Bronchial epithelial cell (primary cell): ENCODE results near the gene FOXO6. TPM values are rescaled to one million over a fixed set of nuclear protein-coding genes. Genes with fewer than 3 reads are reported as not detected.

Experiments used
- DNase-seq: peaks from one replicate; pipeline ENCODE4 v3.0.0-alpha.2; 2010; ENCODE audit warnings: low read depth
- FAIRE-seq: peaks from 2 replicates; lab custom pipeline; 2011; peaks lifted over from hg19 to GRCh38; lab: Jason Lieb, UNC
- H3K27me3 ChIP-seq: 2 replicates; pipeline ENCODE4 v1.5.1; 2011; ENCODE audit warnings: low read length; ENCODE audit not compliant: control insufficient read depth, insufficient read depth
- H3K36me3 ChIP-seq: 2 replicates; pipeline ENCODE4 v1.5.1; 2011; ENCODE audit warnings: low read length; ENCODE audit not compliant: control insufficient read depth, insufficient read depth
- H3K4me3 ChIP-seq: 2 replicates; pipeline ENCODE4 v1.5.1; 2011; ENCODE audit warnings: mild to moderate bottlenecking, low read depth, low read length, control low read depth
- total RNA-seq: library from RNA; depleted of rRNA; stranded (reverse); fragments of >200 nt; gene quantifications from 2 replicates; pipeline ENCODE4 v1.2.1, GENCODE V29; 2014
- TF ChIP-seq, protein P1 (sequence below): IDR thresholded peaks from 2 replicates; pipeline ENCODE4 v1.5.1; 2011; ENCODE audit warnings: mild to moderate bottlenecking, moderate library complexity, low read length, control low read depth, inconsistent platforms; ENCODE audit not compliant: insufficient read depth, severe bottlenecking

FOXO6 gene
- 0.26 TPM in 1 of 2 replicates, not detected in the other for total RNA-seq

DNA sequence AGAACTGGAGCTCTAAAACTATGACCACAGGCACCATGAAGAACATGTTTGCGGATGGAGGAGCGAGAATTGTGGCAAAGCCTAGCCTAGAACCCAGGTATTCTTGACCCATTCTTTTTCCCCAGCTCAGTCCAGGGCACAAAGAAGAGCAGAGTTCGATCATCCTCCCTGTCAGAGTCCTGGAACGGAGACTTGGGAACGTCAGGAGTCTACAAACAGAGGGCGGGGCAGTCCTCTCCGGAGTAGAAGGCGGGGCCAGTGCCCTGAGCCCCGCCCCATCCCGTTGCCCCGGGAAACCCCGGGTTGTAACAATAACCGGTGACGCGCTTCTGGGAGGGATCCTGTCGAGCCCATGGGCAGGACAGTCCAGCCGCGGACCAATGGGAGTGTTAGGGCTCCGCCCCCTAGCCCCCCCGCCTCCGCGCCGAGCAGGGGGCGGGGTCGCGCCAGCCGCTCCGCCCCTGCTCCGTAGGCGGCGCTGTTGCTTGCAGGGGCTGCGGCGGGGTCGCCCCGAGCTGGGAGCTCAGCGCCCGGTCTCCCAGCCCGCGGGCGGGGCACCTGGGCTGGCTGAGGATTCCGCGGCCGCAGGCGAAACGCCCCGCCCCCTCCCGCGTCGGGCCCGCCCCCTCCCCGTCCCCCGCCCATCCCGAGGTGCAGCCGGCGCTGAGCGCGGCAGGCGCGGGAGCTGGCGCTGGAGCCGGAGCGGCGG lies at the start of gene FOXO6:
Gene FOXO6 (plus strand): TSS at position 649 of the 709 bp plus-strand sequence.
- peak; percentile 91 for DNase-seq
- TF ChIP-seq, protein P1, sequence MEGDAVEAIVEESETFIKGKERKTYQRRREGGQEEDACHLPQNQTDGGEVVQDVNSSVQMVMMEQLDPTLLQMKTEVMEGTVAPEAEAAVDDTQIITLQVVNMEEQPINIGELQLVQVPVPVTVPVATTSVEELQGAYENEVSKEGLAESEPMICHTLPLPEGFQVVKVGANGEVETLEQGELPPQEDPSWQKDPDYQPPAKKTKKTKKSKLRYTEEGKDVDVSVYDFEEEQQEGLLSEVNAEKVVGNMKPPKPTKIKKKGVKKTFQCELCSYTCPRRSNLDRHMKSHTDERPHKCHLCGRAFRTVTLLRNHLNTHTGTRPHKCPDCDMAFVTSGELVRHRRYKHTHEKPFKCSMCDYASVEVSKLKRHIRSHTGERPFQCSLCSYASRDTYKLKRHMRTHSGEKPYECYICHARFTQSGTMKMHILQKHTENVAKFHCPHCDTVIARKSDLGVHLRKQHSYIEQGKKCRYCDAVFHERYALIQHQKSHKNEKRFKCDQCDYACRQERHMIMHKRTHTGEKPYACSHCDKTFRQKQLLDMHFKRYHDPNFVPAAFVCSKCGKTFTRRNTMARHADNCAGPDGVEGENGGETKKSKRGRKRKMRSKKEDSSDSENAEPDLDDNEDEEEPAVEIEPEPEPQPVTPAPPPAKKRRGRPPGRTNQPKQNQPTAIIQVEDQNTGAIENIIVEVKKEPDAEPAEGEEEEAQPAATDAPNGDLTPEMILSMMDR, result peak; percentile 24
- no peak for FAIRE-seq

DNA sequence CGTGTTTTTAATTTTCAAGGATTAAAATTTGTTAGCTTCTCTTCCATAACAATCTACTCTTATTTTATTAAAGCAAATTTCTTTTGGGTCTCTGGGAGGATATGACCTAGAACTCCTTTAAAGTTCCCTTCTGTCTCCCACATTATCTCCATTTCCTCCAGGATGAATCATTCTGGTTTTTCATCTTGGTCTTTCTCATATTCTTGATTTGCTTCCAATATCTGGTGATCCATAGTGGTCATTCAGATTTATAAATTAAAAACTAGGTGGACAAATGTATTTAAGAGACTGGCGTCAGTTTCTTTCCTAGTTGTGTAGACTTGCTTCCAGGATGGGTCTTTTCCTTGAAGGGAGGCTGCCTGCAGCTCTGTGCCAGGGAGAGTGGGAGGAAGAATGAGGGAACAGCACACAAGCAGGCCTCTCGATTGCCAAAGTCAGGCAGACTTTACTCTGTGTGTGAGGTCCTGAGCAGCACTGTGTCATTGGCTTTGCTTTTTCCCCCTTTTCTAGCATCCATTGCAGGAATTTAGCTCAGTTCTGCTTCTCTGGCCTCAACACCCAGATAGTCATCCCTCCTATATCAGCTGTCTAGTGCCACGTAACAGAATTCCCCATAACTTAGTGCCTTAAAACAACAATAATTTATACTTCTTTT lies 48.1 kb upstream of the FOXO6 start:
- FAIRE-seq (no peak), DNase-seq (no peak)
- TF ChIP-seq, protein P1, result no peak
- Histone ChIP-seq H3K27me3 (no peaks in the 10 kb centered on the region), H3K4me3 (no peak overlapping the region), H3K36me3 (no peaks in the 10 kb centered on the region)

More for the DNA sequence above, at the start of gene FOXO6:
- peaks cover 13% of the 10 kb centered on the region for H3K27me3 ChIP-seq
- H3K36me3 ChIP-seq, result no peaks in the 10 kb centered on the region
- H3K4me3 ChIP-seq, result peak within 1 kb of the TSS; percentile 41

DNA sequence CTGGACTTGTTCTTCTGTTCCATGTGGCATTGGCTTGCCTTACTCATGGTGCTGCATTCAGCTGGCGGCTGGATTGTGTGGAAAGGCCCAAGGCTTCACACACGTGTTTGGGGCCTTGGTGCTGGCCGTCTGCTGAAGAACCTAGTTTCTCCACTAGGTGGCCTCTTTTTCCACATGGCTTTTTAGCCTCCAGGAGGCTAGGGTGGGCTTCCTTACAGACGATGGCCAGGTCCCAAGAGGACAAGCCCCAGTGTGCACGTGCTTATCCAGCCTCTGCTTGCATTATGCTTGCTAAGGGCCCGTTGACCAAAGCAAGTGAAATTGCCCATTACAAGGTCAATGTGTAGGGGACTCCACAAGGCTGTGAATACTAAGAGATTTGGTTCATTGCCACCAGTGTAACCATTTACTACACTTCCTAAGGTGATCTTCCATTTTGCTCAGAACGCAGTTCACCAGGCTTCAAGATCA lies 47.5 kb upstream of the FOXO6 start:
- DNase-seq (no peak), FAIRE-seq (no peak)
- Histone ChIP-seq H3K4me3 (no peak overlapping the region), H3K27me3 (no peaks in the 10 kb centered on the region), H3K36me3 (no peaks in the 10 kb centered on the region)
- TF ChIP-seq, protein P1, result peak; percentile 57

DNA sequence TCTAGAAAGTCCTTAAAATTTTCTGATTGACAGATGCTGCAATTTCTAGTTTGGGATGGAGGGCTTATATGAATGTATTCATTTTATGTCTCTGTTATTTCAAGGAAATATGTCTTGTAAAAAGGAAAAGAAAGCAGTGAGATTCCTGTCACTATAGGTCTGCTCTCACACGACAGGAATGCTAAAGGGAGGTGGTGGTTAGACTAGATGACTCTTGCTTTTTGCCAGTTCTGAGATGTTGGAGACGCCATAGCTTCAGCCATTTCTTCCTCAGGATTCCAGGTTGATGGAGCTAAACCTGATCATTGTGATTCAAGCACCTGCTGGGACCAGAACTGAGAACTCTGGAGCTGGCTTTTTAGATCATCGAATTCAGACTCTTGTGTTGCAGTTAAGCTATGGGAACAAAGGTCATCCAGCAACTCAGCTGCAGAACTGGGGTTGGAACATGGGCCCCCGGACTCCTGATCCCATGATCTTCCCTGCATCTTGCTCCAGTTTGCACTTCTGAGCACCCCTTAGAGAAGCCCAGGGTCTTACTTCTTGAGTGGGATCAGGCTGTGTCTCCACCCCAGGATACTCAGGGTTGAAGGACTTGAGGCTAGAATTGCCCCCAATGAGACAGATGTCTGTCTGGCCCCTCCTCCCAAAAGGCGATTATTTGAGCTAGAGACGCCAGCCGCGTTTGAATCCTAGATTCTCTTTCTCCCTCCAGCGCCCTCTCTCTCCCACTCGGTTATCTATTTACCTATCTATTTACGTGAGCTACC lies 46.7 kb upstream of the FOXO6 start:
- no peak overlapping the region for H3K4me3 ChIP-seq
- peak; percentile 21 for DNase-seq
- FAIRE-seq, result no peak
- TF ChIP-seq, protein P1, result no peak
- no peaks in the 10 kb centered on the region for H3K36me3 ChIP-seq
- H3K27me3 ChIP-seq, result no peaks in the 10 kb centered on the region

DNA sequence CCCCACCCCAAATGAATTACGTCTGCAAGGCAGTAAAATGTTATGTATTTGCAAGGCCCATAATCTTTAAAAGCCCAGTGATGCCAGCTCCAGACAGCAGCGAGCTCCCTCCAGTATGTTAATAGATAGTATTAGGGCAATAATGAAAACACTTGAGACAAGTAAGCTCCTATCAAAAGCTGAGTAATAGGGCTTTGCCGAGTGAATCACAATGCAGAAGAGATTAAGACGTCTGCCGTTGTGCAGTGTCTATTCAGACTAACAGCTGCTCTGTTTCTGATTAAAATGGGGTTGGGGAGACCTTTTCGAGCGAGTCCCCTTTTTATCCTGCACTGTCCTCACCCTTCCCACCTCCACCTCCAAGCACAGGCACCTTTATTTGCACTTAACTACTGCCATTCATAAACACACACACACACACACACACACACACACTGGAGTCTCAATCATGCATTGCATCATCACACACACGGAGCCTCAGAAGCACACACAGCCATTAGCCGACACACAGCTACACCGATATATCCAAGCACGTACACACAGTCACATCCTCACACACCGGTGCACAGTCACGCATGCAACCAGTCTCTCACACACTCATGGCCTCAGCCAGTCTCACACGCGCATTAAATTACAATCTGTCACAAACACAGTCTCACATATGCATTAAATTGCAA lies 46.0 kb upstream of the FOXO6 start:
- FAIRE-seq, result no peak
- DNase-seq, result peak; percentile 49
- Histone ChIP-seq H3K4me3 (no peak overlapping the region), H3K36me3 (no peaks in the 10 kb centered on the region), H3K27me3 (no peaks in the 10 kb centered on the region)
- TF ChIP-seq, protein P1, result no peak
